Ascending aorta (tissue), 2 donors: ENCODE data around the gene GPBP1L1. TPM values are rescaled to one million over a fixed set of nuclear protein-coding genes. Genes with fewer than 3 reads are reported as not detected.
"Not testable (repeated sequence)": the region's sequence is repeated elsewhere in the genome, so short reads cannot be mapped to it uniquely, and the experiment has no call there.

Source experiments
- DNase-seq, 2 donors: peaks; one replicate each; pipeline ENCODE4 v3.0.0-alpha.2; 2019; ENCODE audit warnings: low spot score in 2 of 2
- H3K27ac ChIP-seq, 2 donors: fragments of 200-600 bp; sonication (generic); one replicate each; pipeline ENCODE4 v1.5.1; 2016 to 2017; ENCODE audit warnings: mild to moderate bottlenecking in 1 of 2
- H3K27me3 ChIP-seq: fragments of 200-600 bp; sonication (generic); one replicate; pipeline ENCODE4 v1.5.1; 2017
- H3K36me3 ChIP-seq, 2 donors: fragments of 200-600 bp; sonication (generic); one replicate each; pipeline ENCODE4 v1.5.1; 2016
- H3K4me1 ChIP-seq, 2 donors: fragments of 200-600 bp; sonication (generic); one replicate each; pipeline ENCODE4 v1.5.1; 2016 to 2017; ENCODE audit warnings: mild to moderate bottlenecking in 1 of 2
- H3K4me3 ChIP-seq, 2 donors: fragments of 200-600 bp; sonication (generic); one replicate each; pipeline ENCODE4 v1.5.1; 2016 to 2017; ENCODE audit warnings: mild to moderate bottlenecking in 1 of 2
- H3K9me3 ChIP-seq, 2 donors: fragments of 200-600 bp; sonication (generic); one replicate each; pipeline ENCODE4 v1.5.1; 2016
- intact Hi-C: fragments of 100-400 bp; cut with DNase I; formaldehyde crosslinking; loops from one replicate; pipeline ENCODE4 v1.15.1; 2023
- total RNA-seq: library from RNA; depleted of rRNA; stranded (reverse); fragments of >200 nt; gene quantifications from one replicate; pipeline ENCODE4 v1.1.0, GENCODE V29; 2016
- TF ChIP-seq, protein P1 (sequence below), 3 experiments: fragments of 200-600 bp in 2 of 3; fragments of 450-650 bp in 1 of 3; sonication (generic) in 2 of 3; IDR thresholded peaks; one replicate each; pipeline ENCODE4 v1.5.1; 2016 to 2019; ENCODE audit warnings: antibody characterized with exemption in 3 of 3, mild to moderate bottlenecking in 1 of 3, moderate library complexity in 1 of 3

The GPBP1L1 gene
- total RNA-seq, 1 donor from 2014 or later = 161 TPM

DNA sequence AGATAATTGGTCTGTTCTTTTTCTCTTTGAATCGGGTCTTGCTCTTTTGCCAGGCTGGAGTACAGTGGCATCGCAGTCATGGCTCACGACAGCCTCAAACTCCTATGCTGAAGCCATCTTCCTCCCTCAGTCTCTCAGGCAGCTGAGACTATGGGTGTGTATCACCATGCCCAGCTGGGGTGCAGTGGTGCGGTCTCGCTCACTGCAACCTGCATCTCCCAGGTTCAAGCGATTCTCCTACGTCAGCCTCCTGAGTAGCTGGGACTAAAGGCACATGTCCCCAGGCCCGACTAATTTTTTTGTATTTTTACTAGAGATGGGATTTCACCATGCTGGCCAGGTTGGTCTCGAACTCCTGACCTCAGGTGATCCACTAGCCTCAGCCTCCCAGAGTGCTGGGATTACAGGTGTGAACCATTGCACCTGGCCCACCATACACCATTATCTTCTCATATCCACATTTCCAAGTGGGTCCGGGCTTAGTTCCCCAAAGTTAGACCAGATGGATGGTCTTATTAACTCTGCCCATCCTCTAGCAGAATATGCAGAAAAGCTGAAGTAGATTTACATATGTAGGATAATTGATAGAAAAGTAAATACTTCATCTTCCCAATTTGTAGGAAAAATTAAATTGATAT is 75.6 kb downstream of the GPBP1L1 start:
- no peaks in the 10 kb centered on the region for H3K27me3 ChIP-seq
- H3K36me3 ChIP-seq = peaks cover 28 to 35% of the 10 kb centered on the region in 2 donors
- H3K27ac ChIP-seq = no peak overlapping the region
- no peak overlapping the region for H3K4me3 ChIP-seq
- intact Hi-C loops = no loop called here
- TF ChIP-seq, protein P1, sequence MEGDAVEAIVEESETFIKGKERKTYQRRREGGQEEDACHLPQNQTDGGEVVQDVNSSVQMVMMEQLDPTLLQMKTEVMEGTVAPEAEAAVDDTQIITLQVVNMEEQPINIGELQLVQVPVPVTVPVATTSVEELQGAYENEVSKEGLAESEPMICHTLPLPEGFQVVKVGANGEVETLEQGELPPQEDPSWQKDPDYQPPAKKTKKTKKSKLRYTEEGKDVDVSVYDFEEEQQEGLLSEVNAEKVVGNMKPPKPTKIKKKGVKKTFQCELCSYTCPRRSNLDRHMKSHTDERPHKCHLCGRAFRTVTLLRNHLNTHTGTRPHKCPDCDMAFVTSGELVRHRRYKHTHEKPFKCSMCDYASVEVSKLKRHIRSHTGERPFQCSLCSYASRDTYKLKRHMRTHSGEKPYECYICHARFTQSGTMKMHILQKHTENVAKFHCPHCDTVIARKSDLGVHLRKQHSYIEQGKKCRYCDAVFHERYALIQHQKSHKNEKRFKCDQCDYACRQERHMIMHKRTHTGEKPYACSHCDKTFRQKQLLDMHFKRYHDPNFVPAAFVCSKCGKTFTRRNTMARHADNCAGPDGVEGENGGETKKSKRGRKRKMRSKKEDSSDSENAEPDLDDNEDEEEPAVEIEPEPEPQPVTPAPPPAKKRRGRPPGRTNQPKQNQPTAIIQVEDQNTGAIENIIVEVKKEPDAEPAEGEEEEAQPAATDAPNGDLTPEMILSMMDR (IDR thresholded peaks at IDR 0.05) = no peak
- no peak for DNase-seq
- H3K9me3 ChIP-seq = no peaks in the 10 kb centered on the region
- H3K4me1 ChIP-seq = no peaks in the 10 kb centered on the region

DNA sequence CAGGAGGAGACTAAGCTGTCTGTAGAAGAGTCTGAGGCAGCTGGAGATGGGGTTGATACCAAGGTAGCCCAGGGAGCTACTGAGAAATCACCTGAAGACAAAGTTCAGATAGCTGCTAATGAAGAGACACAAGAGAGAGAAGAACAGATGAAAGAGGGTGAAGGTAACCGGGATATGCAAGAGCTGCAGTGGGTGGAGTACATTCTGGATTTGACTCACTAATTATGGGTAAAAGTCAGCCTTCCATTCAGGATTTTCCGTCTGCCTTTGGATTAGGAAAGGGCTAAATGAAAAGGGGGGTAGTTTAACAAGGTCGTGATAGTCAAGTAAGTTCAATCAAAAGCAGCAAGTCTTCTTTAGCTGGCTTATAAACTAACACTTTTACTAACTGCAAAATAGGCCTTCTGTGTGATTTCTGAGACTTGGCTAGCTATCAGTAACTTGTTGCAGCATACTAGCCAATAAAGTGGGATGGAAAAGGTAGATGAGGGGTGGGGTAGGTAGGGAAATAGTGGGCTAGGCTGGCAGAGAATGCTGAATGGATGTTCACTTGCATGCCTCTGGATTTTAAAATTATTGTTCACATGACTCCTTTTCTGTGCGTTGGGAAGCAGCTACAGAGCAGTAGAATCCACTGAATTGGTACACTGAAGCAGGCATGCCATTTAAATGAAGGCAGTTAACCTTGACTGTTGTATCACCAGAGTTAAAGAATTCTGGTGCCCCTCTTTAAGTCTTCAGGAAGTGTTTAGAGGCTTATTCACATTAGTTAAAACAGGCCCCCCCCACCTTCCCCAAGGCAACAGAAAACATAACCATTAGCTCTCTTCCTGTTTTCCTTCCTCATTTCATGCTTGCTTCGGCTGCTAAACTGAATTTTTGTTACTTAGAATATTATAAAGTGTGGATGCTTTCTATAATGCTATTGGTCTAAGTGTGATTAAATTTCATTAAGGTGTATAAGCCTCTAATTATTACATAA is 77.9 kb downstream of the GPBP1L1 start:
- no peaks in the 10 kb centered on the region for H3K27me3 ChIP-seq
- TF ChIP-seq, protein P1 (IDR thresholded peaks at IDR 0.05) = no peak
- no peak overlapping the region for H3K4me3 ChIP-seq
- no peak for DNase-seq
- no peaks in the 10 kb centered on the region for H3K9me3 ChIP-seq
- intact Hi-C loops = no loop called here
- no peaks in the 10 kb centered on the region for H3K4me1 ChIP-seq
- H3K27ac ChIP-seq = no peak overlapping the region
- peaks cover 8 to 14% of the 10 kb centered on the region in 2 donors for H3K36me3 ChIP-seq

DNA sequence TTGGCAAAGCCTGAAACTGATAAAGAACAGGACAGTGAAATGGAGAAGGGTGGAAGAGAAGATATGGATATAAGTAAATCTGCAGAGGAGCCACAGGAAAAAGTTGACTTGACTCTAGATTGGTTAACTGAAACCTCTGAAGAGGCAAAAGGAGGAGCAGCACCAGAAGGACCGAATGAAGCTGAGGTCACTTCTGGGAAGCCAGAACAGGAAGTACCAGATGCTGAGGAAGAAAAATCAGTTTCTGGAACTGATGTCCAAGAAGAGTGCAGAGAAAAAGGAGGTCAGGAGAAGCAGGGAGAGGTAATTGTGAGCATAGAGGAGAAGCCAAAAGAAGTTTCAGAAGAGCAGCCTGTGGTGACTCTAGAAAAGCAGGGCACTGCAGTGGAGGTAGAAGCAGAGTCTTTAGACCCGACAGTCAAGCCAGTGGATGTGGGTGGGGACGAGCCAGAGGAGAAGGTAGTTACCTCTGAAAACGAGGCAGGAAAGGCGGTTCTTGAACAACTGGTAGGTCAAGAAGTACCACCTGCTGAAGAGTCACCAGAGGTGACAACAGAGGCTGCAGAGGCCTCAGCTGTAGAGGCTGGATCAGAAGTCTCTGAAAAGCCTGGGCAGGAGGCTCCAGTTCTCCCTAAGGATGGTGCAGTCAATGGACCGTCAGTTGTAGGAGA is 78.8 kb downstream of the GPBP1L1 start:
- Histone ChIP-seq H3K27me3 (no peaks in the 10 kb centered on the region), H3K4me3 (no peak overlapping the region), H3K4me1 (no peaks in the 10 kb centered on the region), H3K36me3 (peaks cover 4 to 14% of the 10 kb centered on the region in 2 donors), H3K9me3 (no peaks in the 10 kb centered on the region), H3K27ac (peak overlapping the region in 1 of 2 donors; percentile 3)
- no peak for DNase-seq
- TF ChIP-seq, protein P1 (IDR thresholded peaks at IDR 0.05) = no peak
- intact Hi-C loops = no loop called here

DNA sequence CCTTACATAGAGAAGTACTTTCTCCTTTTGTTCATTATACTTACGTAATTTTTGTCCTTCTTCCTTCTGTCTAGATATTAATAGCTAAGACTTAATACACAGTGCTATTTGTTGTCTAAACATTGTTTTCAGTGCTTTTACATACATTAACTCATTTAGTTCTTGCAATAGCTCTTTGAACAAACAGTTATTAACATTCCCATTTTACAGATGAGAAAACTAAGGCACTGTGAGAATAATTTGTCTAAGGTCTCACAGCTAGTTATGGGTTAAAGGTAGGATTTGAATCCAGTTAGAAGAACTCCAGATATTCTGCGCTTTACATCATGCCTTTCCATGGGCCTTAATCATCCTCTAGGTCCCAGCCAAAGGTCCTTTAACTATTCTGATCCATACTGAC is 82.1 kb downstream of the GPBP1L1 start:
- Histone ChIP-seq H3K36me3 (peaks cover 0 to 5% of the 10 kb centered on the region in 2 donors), H3K27ac (no peak overlapping the region), H3K27me3 (no peaks in the 10 kb centered on the region), H3K4me3 (no peak overlapping the region), H3K4me1 (no peaks in the 10 kb centered on the region), H3K9me3 (no peaks in the 10 kb centered on the region)
- no peak for DNase-seq
- TF ChIP-seq, protein P1 (IDR thresholded peaks at IDR 0.05) = no peak
- intact Hi-C loops = no loop called here

DNA sequence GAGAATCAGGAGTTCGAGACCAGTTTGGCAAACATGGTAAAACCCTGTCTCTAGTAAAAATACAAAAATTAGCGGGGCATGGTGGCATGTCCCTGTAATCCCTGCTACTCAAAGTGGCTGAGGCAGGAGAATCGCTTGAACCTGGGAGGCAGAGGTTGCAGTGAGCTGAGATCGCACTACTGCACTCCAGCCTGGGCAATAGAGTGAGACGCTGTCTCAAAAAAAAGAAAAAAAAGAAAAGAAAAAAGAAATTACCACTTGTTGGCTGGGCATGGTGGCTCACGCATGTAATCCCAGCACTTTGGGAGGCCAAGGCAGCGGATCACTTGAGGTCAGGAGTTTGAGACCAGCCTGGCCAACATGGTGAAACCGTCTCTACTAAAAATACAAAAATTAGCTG is 89.6 kb downstream of the GPBP1L1 start:
- DNase-seq, H3K27ac ChIP-seq, intact Hi-C loops: not testable (repeated sequence)

More for the DNA sequence above, 89.6 kb downstream of the GPBP1L1 start:
- not testable (repeated sequence) for H3K4me1 ChIP-seq, H3K27me3 ChIP-seq, H3K9me3 ChIP-seq, H3K4me3 ChIP-seq
- peaks cover 3 to 22% of the 10 kb centered on the region in 2 donors for H3K36me3 ChIP-seq
